C4-2B (cell line): ENCODE measurements around the gene HEATR5A.

Experiments used
- ZFX ChIP-seq: fragments of 450-650 bp; IDR thresholded peaks from 2 replicates; pipeline ENCODE4 v1.6.1; 2017
- TF ChIP-seq, protein P1 (sequence below): fragments of 450-650 bp; conservative IDR thresholded peaks from 2 replicates; pipeline ENCODE4 v1.5.1; 2017; ENCODE audit warnings: mild to moderate bottlenecking

DNA sequence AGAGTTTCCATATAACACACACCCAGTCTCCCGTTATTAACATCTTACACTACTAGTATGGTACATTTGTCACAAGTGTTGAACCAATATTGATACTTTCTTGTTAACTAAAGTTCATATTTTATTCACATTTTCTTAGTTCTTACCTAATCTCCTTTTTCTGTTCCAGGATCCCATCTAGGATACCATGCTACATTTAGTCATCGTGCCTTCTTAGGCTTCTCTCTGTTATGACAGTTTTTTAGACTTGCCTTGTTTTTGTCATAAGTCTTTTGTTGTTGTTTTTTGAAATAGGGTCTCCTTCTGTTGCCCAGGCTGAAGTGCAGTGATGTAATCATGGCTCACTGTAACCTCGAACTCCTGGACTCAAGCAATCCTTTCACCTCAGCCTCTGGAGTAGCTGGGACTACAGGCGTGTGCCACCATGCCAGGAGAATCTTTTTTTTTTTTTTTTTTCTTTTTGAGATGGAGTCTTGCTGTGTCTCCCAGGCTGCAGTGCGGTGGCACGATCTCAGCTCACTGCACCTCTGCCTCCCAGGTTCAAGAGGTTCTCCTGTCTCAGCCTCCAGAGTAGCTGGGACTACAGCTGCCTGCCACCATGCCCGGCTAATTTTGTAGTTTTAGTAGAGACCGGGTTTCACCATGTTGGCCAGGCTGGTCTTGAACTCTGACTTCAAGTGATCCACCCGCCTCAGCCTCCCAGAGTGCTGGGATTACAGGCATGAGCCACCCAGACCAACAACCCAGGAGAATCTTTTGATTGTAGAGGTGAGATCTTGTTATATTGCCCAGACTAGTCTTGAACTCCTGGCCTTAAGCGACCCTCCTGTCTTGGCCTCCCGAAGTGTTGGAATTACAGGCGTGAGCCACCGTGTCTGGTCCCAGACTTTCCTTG is 153.7 kb downstream of the HEATR5A start:
- TF ChIP-seq, protein P1, sequence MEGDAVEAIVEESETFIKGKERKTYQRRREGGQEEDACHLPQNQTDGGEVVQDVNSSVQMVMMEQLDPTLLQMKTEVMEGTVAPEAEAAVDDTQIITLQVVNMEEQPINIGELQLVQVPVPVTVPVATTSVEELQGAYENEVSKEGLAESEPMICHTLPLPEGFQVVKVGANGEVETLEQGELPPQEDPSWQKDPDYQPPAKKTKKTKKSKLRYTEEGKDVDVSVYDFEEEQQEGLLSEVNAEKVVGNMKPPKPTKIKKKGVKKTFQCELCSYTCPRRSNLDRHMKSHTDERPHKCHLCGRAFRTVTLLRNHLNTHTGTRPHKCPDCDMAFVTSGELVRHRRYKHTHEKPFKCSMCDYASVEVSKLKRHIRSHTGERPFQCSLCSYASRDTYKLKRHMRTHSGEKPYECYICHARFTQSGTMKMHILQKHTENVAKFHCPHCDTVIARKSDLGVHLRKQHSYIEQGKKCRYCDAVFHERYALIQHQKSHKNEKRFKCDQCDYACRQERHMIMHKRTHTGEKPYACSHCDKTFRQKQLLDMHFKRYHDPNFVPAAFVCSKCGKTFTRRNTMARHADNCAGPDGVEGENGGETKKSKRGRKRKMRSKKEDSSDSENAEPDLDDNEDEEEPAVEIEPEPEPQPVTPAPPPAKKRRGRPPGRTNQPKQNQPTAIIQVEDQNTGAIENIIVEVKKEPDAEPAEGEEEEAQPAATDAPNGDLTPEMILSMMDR: no peak
- TF ChIP-seq ZFX: no peak
